OCI-LY3 (cell line): ENCODE results near the gene NLRC5.

ENCODE experiments used
- EZH2phosphoT487 ChIP-seq: fragments of 200-600 bp; shearing (Covaris generic); IDR thresholded peaks from 2 replicates; pipeline ENCODE4 v1.6.1; 2018; ENCODE audit warnings: antibody characterized with exemption, mixed run types, low read depth
- TF ChIP-seq, protein P1 (sequence below): fragments of 200-600, 300-600 bp; sonication (generic); IDR thresholded peaks from 2 replicates; pipeline ENCODE4 v1.5.1; 2014; ENCODE audit warnings: antibody characterized with exemption, low read length, low read depth

DNA sequence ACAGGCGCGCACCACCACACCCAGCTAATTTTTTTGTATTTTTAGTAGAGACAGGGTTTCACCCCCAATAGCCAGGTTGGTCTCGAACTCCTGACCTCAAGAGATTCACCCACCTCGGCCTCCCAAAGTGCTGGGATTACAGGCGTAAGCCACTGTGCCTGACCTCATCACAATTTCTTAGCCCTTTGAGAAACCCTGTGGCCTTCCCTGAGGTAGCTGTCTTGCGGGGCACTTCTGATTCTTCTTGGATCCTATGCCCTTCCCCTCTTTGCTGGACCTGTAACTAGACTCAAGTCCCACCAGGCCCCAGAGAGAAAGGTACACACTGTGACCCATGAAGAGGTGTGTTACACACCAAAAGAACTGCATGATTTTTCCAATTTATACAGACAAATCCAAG, 41.1 kb upstream of the NLRC5 start:
- TF ChIP-seq, protein P1, sequence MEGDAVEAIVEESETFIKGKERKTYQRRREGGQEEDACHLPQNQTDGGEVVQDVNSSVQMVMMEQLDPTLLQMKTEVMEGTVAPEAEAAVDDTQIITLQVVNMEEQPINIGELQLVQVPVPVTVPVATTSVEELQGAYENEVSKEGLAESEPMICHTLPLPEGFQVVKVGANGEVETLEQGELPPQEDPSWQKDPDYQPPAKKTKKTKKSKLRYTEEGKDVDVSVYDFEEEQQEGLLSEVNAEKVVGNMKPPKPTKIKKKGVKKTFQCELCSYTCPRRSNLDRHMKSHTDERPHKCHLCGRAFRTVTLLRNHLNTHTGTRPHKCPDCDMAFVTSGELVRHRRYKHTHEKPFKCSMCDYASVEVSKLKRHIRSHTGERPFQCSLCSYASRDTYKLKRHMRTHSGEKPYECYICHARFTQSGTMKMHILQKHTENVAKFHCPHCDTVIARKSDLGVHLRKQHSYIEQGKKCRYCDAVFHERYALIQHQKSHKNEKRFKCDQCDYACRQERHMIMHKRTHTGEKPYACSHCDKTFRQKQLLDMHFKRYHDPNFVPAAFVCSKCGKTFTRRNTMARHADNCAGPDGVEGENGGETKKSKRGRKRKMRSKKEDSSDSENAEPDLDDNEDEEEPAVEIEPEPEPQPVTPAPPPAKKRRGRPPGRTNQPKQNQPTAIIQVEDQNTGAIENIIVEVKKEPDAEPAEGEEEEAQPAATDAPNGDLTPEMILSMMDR, result no peak
- TF ChIP-seq EZH2phosphoT487, result no peak
